ENCODE measurements around the gene CDH13. TPM values are rescaled to one million over a fixed set of nuclear protein-coding genes. Genes with fewer than 3 reads are reported as not detected.

CDH13 gene
- total and polyA plus RNA-seq, 2 experiments from 2014 or later, result 2.9 to 4.8 TPM

DNA sequence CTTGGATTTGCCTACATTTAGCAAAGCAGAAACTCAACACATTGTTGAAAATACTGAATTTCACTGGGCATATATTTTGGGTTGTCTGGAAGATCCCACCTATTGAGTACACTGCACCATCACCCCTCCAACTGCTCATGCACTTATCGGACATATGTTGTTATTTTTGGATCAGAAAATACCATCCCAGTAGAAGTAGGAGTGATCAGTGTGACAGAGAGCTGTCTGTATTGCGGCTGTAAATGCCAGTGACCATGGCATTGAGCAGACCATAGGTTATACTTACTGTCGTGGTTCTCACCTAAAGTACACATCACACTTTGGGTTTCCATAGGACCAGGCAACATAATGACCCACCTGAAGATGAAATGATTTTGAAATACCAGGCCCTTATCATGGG is 264.7 kb downstream of the CDH13 start:
- TF ChIP-seq CTCF (IDR thresholded peaks at IDR 0.05; ENCODE audit: low read depth, low read length), result no peak
- Histone ChIP-seq H3K9me3 (ENCODE audit: low read depth) (no peaks in the 10 kb centered on the region), H3K4me3 (no peak overlapping the region), H3K27me3 (no peaks in the 10 kb centered on the region), H3K36me3 (no peaks in the 10 kb centered on the region), H3K4me1 (ENCODE audit: low read depth) (no peaks in the 10 kb centered on the region), H3K27ac (no peak overlapping the region)
- DNase-seq (ENCODE audit: low read depth in 1 of 2, low spot score in 1 of 2), result no peak

- DNase-seq (ENCODE audit: low read depth in 1 of 2, low spot score in 1 of 2), result no peak
Observed at GRCh38 chr16:82891918-82892317, 265.1 kb downstream of the CDH13 start.

GRCh38 chr16:82892324-82892723 is 265.6 kb downstream of the CDH13 start:
- peak in 1 of 2 donors; percentile 17 for DNase-seq (ENCODE audit: low read depth in 1 of 2, low spot score in 1 of 2)
- H3K36me3 ChIP-seq, result no peaks in the 10 kb centered on the region
- H3K4me3 ChIP-seq, result no peak overlapping the region
- no peak overlapping the region for H3K27ac ChIP-seq
- TF ChIP-seq CTCF (IDR thresholded peaks at IDR 0.05; ENCODE audit: low read depth, low read length), result no peak
- no peaks in the 10 kb centered on the region for H3K4me1 ChIP-seq (ENCODE audit: low read depth)
- H3K27me3 ChIP-seq, result no peaks in the 10 kb centered on the region
- no peaks in the 10 kb centered on the region for H3K9me3 ChIP-seq (ENCODE audit: low read depth)

More at GRCh38 chr16:82891918-82892317, 265.1 kb downstream of the CDH13 start:
- Histone ChIP-seq H3K9me3 (ENCODE audit: low read depth) (no peaks in the 10 kb centered on the region), H3K36me3 (no peaks in the 10 kb centered on the region), H3K4me1 (ENCODE audit: low read depth) (no peaks in the 10 kb centered on the region), H3K27me3 (no peaks in the 10 kb centered on the region), H3K27ac (no peak overlapping the region), H3K4me3 (no peak overlapping the region)
- no peak for TF ChIP-seq CTCF (IDR thresholded peaks at IDR 0.05; ENCODE audit: low read depth, low read length)

GRCh38 chr16:82895843-82896242 is 269.1 kb downstream of the CDH13 start:
- no peak for TF ChIP-seq CTCF (IDR thresholded peaks at IDR 0.05; ENCODE audit: low read depth, low read length)
- H3K4me3 ChIP-seq, result no peak overlapping the region
- H3K27ac ChIP-seq, result no peak overlapping the region
- no peak for DNase-seq (ENCODE audit: low read depth in 1 of 2, low spot score in 1 of 2)
- no peaks in the 10 kb centered on the region for H3K36me3 ChIP-seq
- H3K9me3 ChIP-seq (ENCODE audit: low read depth), result no peaks in the 10 kb centered on the region
- no peaks in the 10 kb centered on the region for H3K4me1 ChIP-seq (ENCODE audit: low read depth)
- no peaks in the 10 kb centered on the region for H3K27me3 ChIP-seq

- no peaks in the 10 kb centered on the region for H3K27me3 ChIP-seq
- H3K4me1 ChIP-seq (ENCODE audit: low read depth), result no peaks in the 10 kb centered on the region
- H3K4me3 ChIP-seq, result no peak overlapping the region
- no peaks in the 10 kb centered on the region for H3K36me3 ChIP-seq
- H3K9me3 ChIP-seq (ENCODE audit: low read depth), result no peaks in the 10 kb centered on the region
- no peak for DNase-seq (ENCODE audit: low read depth in 1 of 2, low spot score in 1 of 2)
- TF ChIP-seq CTCF (IDR thresholded peaks at IDR 0.05; ENCODE audit: low read depth, low read length), result no peak
- H3K27ac ChIP-seq, result no peak overlapping the region
Observed at GRCh38 chr16:82899006-82899405, 272.2 kb downstream of the CDH13 start.

Measured in cardiac muscle cell (in vitro differentiated cells and primary cell).